Neuronal stem cell (in vitro differentiated cells): ENCODE results near the gene MYOCD.

Source experiments
- DNase-seq: peaks from one replicate; pipeline ENCODE4 v3.0.0-alpha.2; 2013; ENCODE audit warnings: low spot score
- H2AFZ ChIP-seq: one replicate; pipeline ENCODE4 v1.6.1; 2013; ENCODE audit warnings: mild to moderate bottlenecking, low read length, inconsistent platforms
- H2AK5ac ChIP-seq: 2 replicates; pipeline ENCODE4 v1.6.1; 2013; ENCODE audit warnings: low read depth, mild to moderate bottlenecking, inconsistent platforms, low read length, moderate library complexity, mixed read lengths
- H2BK120ac ChIP-seq: 2 replicates; pipeline ENCODE4 v1.6.1; 2013; ENCODE audit warnings: low read depth, mild to moderate bottlenecking, inconsistent platforms, low read length, moderate library complexity, mixed read lengths
- H2BK12ac ChIP-seq: one replicate; pipeline ENCODE4 v1.6.1; 2013; ENCODE audit warnings: low read length, inconsistent platforms
- H2BK15ac ChIP-seq: 2 replicates; pipeline ENCODE4 v1.6.1; 2013; ENCODE audit warnings: mild to moderate bottlenecking, low read length, inconsistent platforms, mixed read lengths
- H2BK5ac ChIP-seq: one replicate; pipeline ENCODE4 v1.6.1; 2013; ENCODE audit warnings: inconsistent platforms, mild to moderate bottlenecking, low read length, moderate library complexity
- H3K14ac ChIP-seq: one replicate; pipeline ENCODE4 v1.6.1; 2013; ENCODE audit warnings: low read length, inconsistent platforms
- H3K18ac ChIP-seq: 2 replicates; pipeline ENCODE4 v1.6.1; 2013; ENCODE audit warnings: low read length, inconsistent platforms
- H3K23ac ChIP-seq: 2 replicates; pipeline ENCODE4 v1.6.1; 2013; ENCODE audit warnings: low read depth, mild to moderate bottlenecking, mixed read lengths, low read length, inconsistent platforms; ENCODE audit not compliant: poor library complexity
- H3K27ac ChIP-seq: replicated peaks from 3 replicates; pipeline ENCODE4 v1.5.1; 2013; ENCODE audit warnings: low read length, inconsistent platforms
- H3K27me3 ChIP-seq, 3 experiments: 2 replicates each; pipeline ENCODE4 v1.6.1; 2013; ENCODE audit warnings: low read length in 3 of 3, mild to moderate bottlenecking in 2 of 3, inconsistent platforms in 1 of 3, low read depth in 1 of 3, mixed read lengths in 1 of 3, moderate library complexity in 1 of 3; ENCODE audit not compliant: control insufficient read depth in 3 of 3, insufficient read depth in 3 of 3
- H3K36me3 ChIP-seq, 2 donors: replicated peaks in 1 of 2; 2 replicates each; pipeline ENCODE4 v1.6.1; 2013; ENCODE audit warnings: low read length in 2 of 2; ENCODE audit not compliant: control insufficient read depth in 2 of 2, insufficient read depth in 2 of 2
- H3K4ac ChIP-seq: 2 replicates; pipeline ENCODE4 v1.6.1; 2013; ENCODE audit warnings: inconsistent platforms, mild to moderate bottlenecking, low read length, moderate library complexity
- H3K4me1 ChIP-seq, 2 donors: 1 replicate in 1 of 2; 2 replicates in 1 of 2; pipeline ENCODE4 v1.6.1; 2013; ENCODE audit warnings: low read length in 2 of 2, low read depth in 1 of 2; ENCODE audit not compliant: control insufficient read depth in 2 of 2, insufficient read depth in 1 of 2
- H3K4me2 ChIP-seq: one replicate; pipeline ENCODE4 v1.6.1; 2013; ENCODE audit warnings: mild to moderate bottlenecking, low read length, inconsistent platforms; ENCODE audit not compliant: insufficient read depth, poor library complexity, severe bottlenecking
- H3K4me3 ChIP-seq, 2 donors: 2 replicates each; pipeline ENCODE4 v1.5.1; 2013; ENCODE audit warnings: low read length in 2 of 2, mild to moderate bottlenecking in 2 of 2, inconsistent platforms in 1 of 2, moderate library complexity in 1 of 2
- H3K79me1 ChIP-seq: one replicate; pipeline ENCODE4 v1.6.1; 2013; ENCODE audit warnings: low read depth, mild to moderate bottlenecking, inconsistent platforms, low read length, moderate library complexity
- H3K9ac ChIP-seq: one replicate; pipeline ENCODE4 v1.6.1; 2013; ENCODE audit warnings: mild to moderate bottlenecking, low read depth, low read length, inconsistent platforms; ENCODE audit not compliant: poor library complexity
- H3K9me3 ChIP-seq, 2 donors: replicated peaks in 1 of 2; 2 replicates each; pipeline versions ENCODE3 to v1.6.1; 2013; ENCODE audit warnings: low read length in 2 of 2, mild to moderate bottlenecking in 2 of 2, inconsistent platforms in 1 of 2, low read depth in 1 of 2, mixed read lengths in 1 of 2, moderate library complexity in 1 of 2; ENCODE audit not compliant: control insufficient read depth in 2 of 2, insufficient read depth in 1 of 2
- H4K8ac ChIP-seq: one replicate; pipeline ENCODE4 v1.6.1; 2013; ENCODE audit warnings: low read depth, mild to moderate bottlenecking, inconsistent platforms, low read length, moderate library complexity
- H4K91ac ChIP-seq: one replicate; pipeline ENCODE4 v1.6.1; 2013; ENCODE audit warnings: low read length, low read depth, mild to moderate bottlenecking, inconsistent platforms; ENCODE audit not compliant: poor library complexity
- WGBS, 2 donors: extraction: QIAGEN DNeasy Blood & Tissue Kit; methylation state at CpG; one replicate each; pipeline ENCODE4 v1.1.7; 2013; ENCODE audit warnings: missing lambda C conversion rate in 2 of 2, mixed read lengths in 1 of 2; ENCODE audit not compliant: insufficient read length in 2 of 2, insufficient replicate concordance in 1 of 2; ENCODE audit errors: extremely low coverage in 2 of 2; 5-methylcytosine and 5-hydroxymethylcytosine counted together

Gene MYOCD

DNA sequence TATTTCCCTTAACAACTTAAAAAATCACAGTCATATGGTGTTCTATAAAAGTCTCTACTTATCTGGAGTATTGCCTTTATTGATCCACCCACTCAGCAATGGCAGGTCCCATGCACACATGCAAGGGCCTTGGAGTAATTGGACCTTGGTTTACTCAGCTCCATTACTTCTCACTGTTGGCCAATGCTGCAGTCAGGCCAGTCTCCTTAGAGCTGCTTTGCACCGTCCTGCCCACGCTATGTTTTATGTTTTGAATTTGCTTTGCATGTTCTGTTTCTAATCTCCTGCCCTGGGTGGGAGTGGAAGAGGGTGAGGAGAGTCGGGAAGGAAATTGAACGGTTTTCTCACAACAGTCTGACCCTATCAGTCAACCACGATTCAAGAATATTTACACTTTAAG lies 147.2 kb downstream of the MYOCD start:
- Histone ChIP-seq H4K8ac (no peak overlapping the region), H3K4ac (no peak overlapping the region), H3K14ac (no peak overlapping the region), H2BK5ac (no peak overlapping the region), H2BK12ac (no peak overlapping the region), H3K4me3 (no peak overlapping the region), H3K36me3 (no peaks in the 10 kb centered on the region), H2AFZ (no peak overlapping the region), H3K79me1 (no peaks in the 10 kb centered on the region), H3K23ac (no peak overlapping the region), H3K18ac (no peak overlapping the region), H3K27me3 (no peaks in the 10 kb centered on the region), H3K4me1 (no peaks in the 10 kb centered on the region), H3K9ac (no peak overlapping the region), H3K27ac (no peak overlapping the region), H3K9me3 (peaks cover 0 to 2% of the 10 kb centered on the region in 2 donors), H2BK15ac (no peak overlapping the region), H2BK120ac (no peak overlapping the region), H2AK5ac (no peak overlapping the region), H3K4me2 (no peak overlapping the region), H4K91ac (no peak overlapping the region)
- WGBS, 2 donors, result no CpG with 5 or more reads among the region's 5 CpGs
- DNase-seq, result no peak

DNA sequence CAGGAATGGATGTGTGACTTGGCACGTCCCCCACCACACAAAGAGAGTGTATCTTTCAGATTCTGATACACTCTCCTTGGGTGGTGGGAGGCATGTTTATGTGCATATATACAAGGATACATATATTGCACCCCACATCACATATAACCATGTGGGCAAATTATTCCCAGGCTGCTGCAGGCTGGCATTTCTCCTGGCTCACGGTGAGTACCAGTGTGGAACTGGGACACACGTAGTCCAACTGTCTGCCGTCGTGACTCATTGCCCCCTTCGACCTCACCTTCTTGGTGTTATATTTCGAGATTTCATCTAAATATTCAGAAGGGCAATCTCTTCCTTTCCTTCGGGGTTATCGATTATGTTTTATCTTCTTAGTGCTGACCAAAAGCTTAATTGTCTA lies 148.0 kb downstream of the MYOCD start:
- H4K91ac ChIP-seq, result no peak overlapping the region
- H2BK12ac ChIP-seq, result no peak overlapping the region
- H3K27me3 ChIP-seq, result no peaks in the 10 kb centered on the region
- no peak overlapping the region for H2BK5ac ChIP-seq
- no peak for DNase-seq
- H2BK120ac ChIP-seq, result no peak overlapping the region
- no peak overlapping the region for H3K4ac ChIP-seq
- H3K4me2 ChIP-seq, result no peak overlapping the region
- H3K4me3 ChIP-seq, result no peak overlapping the region
- WGBS, 2 donors, result no CpG with 5 or more reads among the region's 9 CpGs
- no peak overlapping the region for H3K14ac ChIP-seq
- no peak overlapping the region for H3K9ac ChIP-seq
- no peak overlapping the region for H4K8ac ChIP-seq
- H2BK15ac ChIP-seq, result no peak overlapping the region
- H3K27ac ChIP-seq, result no peak overlapping the region
- no peak overlapping the region for H3K23ac ChIP-seq
- H2AK5ac ChIP-seq, result no peak overlapping the region
- H2AFZ ChIP-seq, result no peak overlapping the region
- no peaks in the 10 kb centered on the region for H3K9me3 ChIP-seq
- H3K4me1 ChIP-seq, result no peaks in the 10 kb centered on the region
- H3K79me1 ChIP-seq, result no peaks in the 10 kb centered on the region
- no peaks in the 10 kb centered on the region for H3K36me3 ChIP-seq
- no peak overlapping the region for H3K18ac ChIP-seq

DNA sequence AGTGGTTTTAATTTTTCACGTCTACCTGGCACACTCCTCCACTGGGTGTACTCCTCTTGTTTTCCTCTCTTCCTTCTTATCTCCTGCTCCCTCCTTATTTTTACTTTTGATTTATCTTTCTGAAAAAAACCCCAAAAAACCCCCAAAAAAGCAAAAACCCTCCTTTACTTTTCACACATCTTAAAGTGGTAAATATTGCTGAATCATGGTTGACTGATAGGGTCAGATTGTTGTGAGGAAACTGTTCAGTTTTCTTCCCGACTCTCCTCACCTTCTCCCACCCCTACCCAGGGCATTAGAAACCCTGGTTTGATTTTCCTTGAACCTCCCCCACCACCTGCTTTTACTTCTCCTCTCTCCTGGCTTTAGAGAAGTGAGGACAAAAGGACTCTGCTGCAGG lies 149.0 kb downstream of the MYOCD start:
- no CpG with 5 or more reads among the region's 2 CpGs for WGBS, 2 donors
- H3K14ac ChIP-seq, result no peak overlapping the region
- no peaks in the 10 kb centered on the region for H3K4me1 ChIP-seq

DNA sequence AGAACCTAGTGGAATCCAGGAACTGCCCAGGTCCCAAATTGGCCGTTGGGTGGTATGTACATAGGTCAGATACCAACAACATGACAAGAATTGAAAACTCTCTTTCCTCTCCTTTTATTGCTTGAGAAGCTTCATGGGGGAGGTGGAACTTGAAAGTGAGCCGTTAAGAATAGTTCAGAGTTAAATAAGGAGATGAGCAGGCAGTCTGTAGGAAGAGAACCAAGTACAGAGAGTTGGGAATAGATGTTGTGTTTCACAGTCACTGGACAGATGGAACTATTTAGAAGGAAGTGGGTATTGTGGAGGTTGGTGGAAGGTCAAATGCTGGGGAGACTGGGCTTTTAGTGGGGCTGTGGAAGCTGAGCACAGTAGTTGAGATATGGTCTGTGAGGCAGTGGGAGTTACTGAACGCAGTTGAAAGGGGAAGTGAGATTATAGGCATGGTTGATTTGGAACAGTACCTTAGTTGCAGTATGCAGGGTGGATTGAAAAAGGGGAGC lies 150.0 kb downstream of the MYOCD start:
- Histone ChIP-seq H2BK12ac (no peak overlapping the region), H4K8ac (no peak overlapping the region), H3K27me3 (no peaks in the 10 kb centered on the region), H3K4me1 (no peaks in the 10 kb centered on the region), H4K91ac (no peak overlapping the region), H3K14ac (no peak overlapping the region), H3K79me1 (no peaks in the 10 kb centered on the region), H3K23ac (no peak overlapping the region), H3K4me2 (no peak overlapping the region), H2BK15ac (no peak overlapping the region), H3K4me3 (no peak overlapping the region), H3K27ac (no peak overlapping the region), H3K18ac (no peak overlapping the region), H3K9ac (no peak overlapping the region), H2AK5ac (no peak overlapping the region), H3K36me3 (no peaks in the 10 kb centered on the region), H2BK5ac (no peak overlapping the region), H2AFZ (no peak overlapping the region), H3K9me3 (no peaks in the 10 kb centered on the region), H2BK120ac (no peak overlapping the region), H3K4ac (no peak overlapping the region)
- no peak for DNase-seq
- no CpG with 5 or more reads among the region's 3 CpGs for WGBS, 2 donors

More for the DNA sequence above, 149.0 kb downstream of the MYOCD start:
- Histone ChIP-seq H3K18ac (no peak overlapping the region), H2BK15ac (no peak overlapping the region), H3K9me3 (no peaks in the 10 kb centered on the region), H4K91ac (no peak overlapping the region), H3K27ac (no peak overlapping the region), H3K4ac (no peak overlapping the region), H3K27me3 (no peaks in the 10 kb centered on the region), H3K79me1 (no peaks in the 10 kb centered on the region), H2AK5ac (no peak overlapping the region), H2AFZ (no peak overlapping the region), H3K36me3 (no peaks in the 10 kb centered on the region), H2BK12ac (no peak overlapping the region), H3K9ac (no peak overlapping the region), H4K8ac (no peak overlapping the region), H2BK120ac (no peak overlapping the region), H3K4me2 (no peak overlapping the region), H3K23ac (no peak overlapping the region), H2BK5ac (no peak overlapping the region), H3K4me3 (no peak overlapping the region)
- DNase-seq, result no peak
